Endothelial cell of umbilical vein (primary cell): Measurements from ENCODE around the gene CREG2. TPM values are rescaled to one million over a fixed set of nuclear protein-coding genes. Genes with fewer than 3 reads are reported as not detected.

Experiments
- BruUV-seq: library from RNA; stranded (reverse); fragments of 400-500 nt; replicated peaks from 2 replicates; lab custom pipeline; 2021; lab: Mats Ljungman, UMichigan
- CTCF ChIA-PET: fragments of 300-600, 350-600 bp; sonication (Branson Sonifier 250); formaldehyde crosslinking; loops from one replicate; lab custom pipeline; 2021; ENCODE audit warnings: antibody characterized with exemption, inconsistent platforms; lab: Charles Lee
- POLR2A ChIA-PET: fragments of 300-600, 350-600 bp; sonication (Branson Sonifier 250); formaldehyde crosslinking; loops from one replicate; lab custom pipeline; 2021; ENCODE audit warnings: antibody characterized with exemption, inconsistent platforms; lab: Charles Lee
- DNase-seq: peaks from one replicate; pipeline ENCODE4 v3.0.0-alpha.2; 2011; ENCODE audit warnings: low read depth, low spot score
- FAIRE-seq: peaks from 2 replicates; lab custom pipeline; 2011; peaks lifted over from hg19 to GRCh38; lab: Jason Lieb, UNC
- H2AFZ ChIP-seq: 2 replicates; pipeline ENCODE4 v1.6.0; 2012; ENCODE audit warnings: low read depth, low read length, control low read depth, inconsistent platforms
- H3K27ac ChIP-seq: 2 replicates; pipeline ENCODE4 v1.5.1; 2011; ENCODE audit warnings: low read depth, mild to moderate bottlenecking, control low read depth, low read length, moderate library complexity; ENCODE audit not compliant: insufficient read depth
- H3K27me3 ChIP-seq, 2 experiments: 2 replicates each; pipeline versions ENCODE4 v1.6.0 to v1.6.1; 2011; ENCODE audit warnings: low read length in 2 of 2, mixed read lengths in 1 of 2; ENCODE audit not compliant: control insufficient read depth in 2 of 2, insufficient read depth in 2 of 2
- H3K36me3 ChIP-seq, 2 experiments: 2 replicates in 1 of 2; 3 replicates in 1 of 2; pipeline ENCODE4 v1.5.1; 2011; ENCODE audit warnings: low read length in 2 of 2, mild to moderate bottlenecking in 1 of 2, moderate library complexity in 1 of 2; ENCODE audit not compliant: control insufficient read depth in 2 of 2, insufficient read depth in 2 of 2; ENCODE audit errors: extremely low read depth in 1 of 2
- H3K4me1 ChIP-seq: 3 replicates; pipeline ENCODE4 v1.5.1; 2011; ENCODE audit warnings: mild to moderate bottlenecking, low read length; ENCODE audit not compliant: control insufficient read depth, insufficient read depth; ENCODE audit errors: extremely low read depth
- H3K4me2 ChIP-seq: 2 replicates; pipeline ENCODE4 v1.6.1; 2011; ENCODE audit warnings: low read length, control low read depth, mixed read lengths; ENCODE audit not compliant: insufficient read depth
- H3K4me3 ChIP-seq, 3 experiments: fragments of 200-600 bp in 1 of 3; sonication (generic), shearing (Covaris generic) in 1 of 3; replicated peaks in 1 of 3; 2 replicates each; pipeline ENCODE4 v1.5.1; 2011 to 2016; ENCODE audit warnings: control low read depth in 3 of 3, low read length in 3 of 3, mild to moderate bottlenecking in 2 of 3, inconsistent platforms in 1 of 3, low read depth in 1 of 3, moderate library complexity in 1 of 3; ENCODE audit not compliant: insufficient read depth in 1 of 3
- H3K79me2 ChIP-seq: 2 replicates; pipeline ENCODE4 v1.6.0; 2012; ENCODE audit warnings: low read length, inconsistent platforms; ENCODE audit not compliant: control insufficient read depth, insufficient read depth
- H3K9ac ChIP-seq: replicated peaks from 2 replicates; pipeline ENCODE3; 2011; ENCODE audit warnings: low read length, control low read depth; ENCODE audit not compliant: insufficient read depth; ENCODE audit errors: extremely low read depth
- H3K9me1 ChIP-seq: replicated peaks from 3 replicates; pipeline ENCODE4 v1.6.0; 2011; ENCODE audit warnings: mild to moderate bottlenecking, low read length; ENCODE audit not compliant: control insufficient read depth, insufficient read depth; ENCODE audit errors: extremely low read depth
- H3K9me3 ChIP-seq: replicated peaks from 2 replicates; pipeline ENCODE4 v1.5.1; 2012; ENCODE audit warnings: low read length, inconsistent platforms; ENCODE audit not compliant: control insufficient read depth, insufficient read depth
- H4K20me1 ChIP-seq: replicated peaks from 2 replicates; pipeline ENCODE3; 2011; ENCODE audit warnings: mild to moderate bottlenecking, low read length; ENCODE audit not compliant: control insufficient read depth, insufficient read depth; ENCODE audit errors: extremely low read depth
- CTCF ChIP-seq, 2 donors: IDR thresholded peaks; 1 replicate in 1 of 2; 2 replicates in 1 of 2; pipeline ENCODE4 v1.5.1; 2011; ENCODE audit warnings: low read length in 2 of 2, mild to moderate bottlenecking in 2 of 2, moderate library complexity in 2 of 2, control low read depth in 1 of 2, inconsistent platforms in 1 of 2, low read depth in 1 of 2; ENCODE audit not compliant: insufficient read depth in 1 of 2; ENCODE audit errors: extremely low read depth in 1 of 2
- EZH2 ChIP-seq: IDR thresholded peaks from 2 replicates; pipeline ENCODE4 v1.6.1; 2012; ENCODE audit warnings: borderline replicate concordance, low read depth, mild to moderate bottlenecking, moderate library complexity, low read length, inconsistent platforms; ENCODE audit not compliant: severe bottlenecking
- FOS ChIP-seq: IDR thresholded peaks from 2 replicates; pipeline ENCODE4 v1.6.1; 2011; ENCODE audit warnings: mild to moderate bottlenecking, low read length, moderate library complexity, borderline replicate concordance; ENCODE audit not compliant: insufficient read depth
- GATA2 ChIP-seq: IDR thresholded peaks from 2 replicates; pipeline ENCODE4 v1.7.0; 2011; ENCODE audit warnings: low read depth, mild to moderate bottlenecking, moderate library complexity, mixed read lengths, low read length; ENCODE audit not compliant: insufficient read length, insufficient read depth
- JUN ChIP-seq: IDR thresholded peaks from 2 replicates; pipeline ENCODE4 v1.6.1; 2011; ENCODE audit warnings: borderline replicate concordance, low read depth; ENCODE audit not compliant: insufficient read length, insufficient read depth
- MAX ChIP-seq: IDR thresholded peaks from 2 replicates; pipeline ENCODE4 v1.6.1; 2011; ENCODE audit not compliant: insufficient read depth, insufficient read length
- MYC ChIP-seq: IDR thresholded peaks from one replicate; pipeline ENCODE4 v1.6.1; 2011; ENCODE audit warnings: mild to moderate bottlenecking, low read depth, low read length
- POLR2A ChIP-seq: IDR thresholded peaks from 2 replicates; pipeline ENCODE4 v1.6.1; 2012; ENCODE audit warnings: low read depth, mild to moderate bottlenecking, control low read depth, low read length
- POLR2AphosphoS5 ChIP-seq: IDR thresholded peaks from 2 replicates; pipeline ENCODE4 v1.6.1; 2012; ENCODE audit warnings: low read depth, mild to moderate bottlenecking, control low read depth, low read length, moderate library complexity; ENCODE audit not compliant: insufficient read depth
- dilution Hi-C: fragments of 300-500 bp; cut with MboI; formaldehyde crosslinking; loops from one replicate; pipeline ENCODE4 v1.15.0; 2019; ENCODE audit warnings: low sequenced_read_pairs; ENCODE audit not compliant: extremely low pct_ligation_motif_present
- intact Hi-C: fragments of 100-400 bp; cut with micrococcal nuclease; formaldehyde crosslinking; loops from one replicate; pipeline ENCODE4 v1.10.0; 2022
- polyA plus RNA-seq, 4 experiments: library from polyadenylated mRNA; depleted of rRNA in 3 of 4; stranded (reverse) in 3 of 4; unstranded in 1 of 4; fragments of >200 nt; gene quantifications; 2 replicates each; pipeline versions ENCODE4 v1.2.1 to v1.2.3, GENCODE V29; 2011 to 2012; ENCODE audit warnings: missing spikeins in 1 of 4
- total RNA-seq: library from RNA; stranded (reverse); gene quantifications from 2 replicates; pipeline ENCODE4 v1.2.3, GENCODE V29; 2021

The CREG2 gene
- total and polyA plus RNA-seq, 2 donors (not counting 3 experiments of a cell fraction or from before 2014, with no cell fraction given), result 0.48 to 2.0 TPM

- POLR2A ChIA-PET, result no interaction called here
- Histone ChIP-seq H4K20me1 (no peaks in the 10 kb centered on the region), H3K4me3 (no peak overlapping the region), H3K9me3 (no peaks in the 10 kb centered on the region), H3K27ac (no peak overlapping the region), H3K36me3 (no peaks in the 10 kb centered on the region), H3K4me2 (no peak overlapping the region), H3K9me1 (no peaks in the 10 kb centered on the region), H3K79me2 (no peaks in the 10 kb centered on the region), H3K4me1 (peaks cover 9% of the 10 kb centered on the region), H3K9ac (no peak overlapping the region), H3K27me3 (no peaks in the 10 kb centered on the region), H2AFZ (no peak overlapping the region)
- no TSS peak for BruUV-seq
- CTCF ChIA-PET, result no interaction called here
- TF ChIP-seq MAX (no peak), MYC (no peak), GATA2 (no peak), FOS (no peak), JUN (no peak), POLR2A (no peak), POLR2AphosphoS5 (no peak), CTCF (IDR thresholded peaks at IDR 0.05; ENCODE audit: extremely low read depth in 1 of 2, insufficient read depth in 1 of 2, low read depth in 1 of 2, low read length in 2 of 2) (no peak), EZH2 (no peak)
- dilution Hi-C loops (no loop called here), intact Hi-C loops (no loop called here)
- FAIRE-seq (no peak), DNase-seq (no peak)
These were observed 47.9 kb downstream of the CREG2 start for GRCh38 chr2:101339266-101339880.
